Transverse colon (tissue), 4 donors: ENCODE results near the gene ANGPTL2.

Experiments used
- CTCF ChIP-seq, 5 experiments: fragments of 200-600 bp in 3 of 5; fragments of 450-650 bp in 2 of 5; sonication (generic) in 3 of 5; IDR thresholded peaks; 1 replicate in 2 of 5; 2 replicates in 3 of 5; pipeline ENCODE4 v1.5.1; 2016 to 2017; ENCODE audit warnings: antibody characterized with exemption in 5 of 5, inconsistent platforms in 3 of 5, mild to moderate bottlenecking in 2 of 5, moderate library complexity in 1 of 5
- EP300 ChIP-seq: sonication (generic); formaldehyde crosslinking; IDR thresholded peaks from one replicate; pipeline ENCODE4 v1.6.1; 2017; ENCODE audit warnings: antibody characterized with exemption, low read depth
- POLR2A ChIP-seq: fragments of 450-650 bp; IDR thresholded peaks from one replicate; pipeline ENCODE4 v1.6.1; 2016; ENCODE audit warnings: antibody characterized with exemption, mild to moderate bottlenecking, moderate library complexity
- POLR2AphosphoS5 ChIP-seq, 3 donors: sonication (generic); formaldehyde crosslinking; IDR thresholded peaks; one replicate each; pipeline ENCODE4 v1.6.1; 2016; ENCODE audit warnings: antibody characterized with exemption in 3 of 3

GRCh38 chr9:127066851-127067136 lies 55.6 kb downstream of the ANGPTL2 start:
- TF ChIP-seq EP300 = no peak
- no peak for TF ChIP-seq POLR2A
- no peak for TF ChIP-seq CTCF (IDR thresholded peaks at IDR 0.05)
- TF ChIP-seq POLR2AphosphoS5 (IDR thresholded peaks at IDR 0.05) = no peak
